ENCODE data around the gene TBC1D2B. TPM values are rescaled to one million over a fixed set of nuclear protein-coding genes. Genes with fewer than 3 reads are reported as not detected.

The TBC1D2B gene
- total and polyA plus RNA-seq, 4 donors: 21.8 to 62.9 (median 38.9) TPM

DNA sequence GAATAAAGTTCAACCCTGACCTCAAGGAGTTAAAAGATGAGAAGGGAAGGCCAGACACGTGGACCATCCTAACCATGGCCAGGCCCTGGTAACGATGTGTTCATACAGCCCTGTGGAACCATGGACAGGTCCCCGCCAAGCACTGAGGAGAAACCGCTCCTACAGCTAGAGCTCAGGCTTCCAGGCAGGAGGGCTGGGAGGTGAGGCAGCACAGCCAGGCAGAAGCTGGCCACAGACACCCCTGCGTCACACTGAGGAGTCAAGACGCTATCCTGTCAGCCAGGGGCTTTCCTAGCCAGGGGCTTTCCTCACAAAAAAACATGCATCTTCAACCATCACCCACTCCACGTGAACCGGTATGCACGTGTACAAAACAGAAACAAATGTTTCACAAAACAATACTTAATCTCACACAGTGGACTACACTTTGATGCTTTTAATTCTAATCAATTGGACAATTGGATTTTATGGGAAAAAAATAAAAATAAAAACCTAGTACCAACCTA, 73.2 kb downstream of the TBC1D2B start:
- DNase-seq (no peak), ATAC-seq (ENCODE audit: insufficient read depth, low FRiP score) (no peak)
- TF ChIP-seq CTCF (IDR thresholded peaks at IDR 0.05; ENCODE audit: control extremely low read depth, extremely low read depth): no peak
- Histone ChIP-seq H3K9ac (ENCODE audit: insufficient read depth in 1 of 2, low read length in 2 of 2) (no peak overlapping the region), H3K27ac (ENCODE audit: low read depth in 1 of 2, low read length in 1 of 2) (peak overlapping the region in 1 of 2 donors; percentile 72), H3K9me3 (ENCODE audit: control insufficient read depth in 4 of 4, insufficient read depth in 3 of 4, low read length in 3 of 4) (no peaks in the 10 kb centered on the region), H3K27me3 (ENCODE audit: control insufficient read depth in 3 of 3, insufficient read depth in 3 of 3, low read length in 2 of 3) (no peaks in the 10 kb centered on the region), H3K4me1 (ENCODE audit: control insufficient read depth in 5 of 5, insufficient read depth in 5 of 5, low read length in 5 of 5) (peaks cover 0 to 47% (median 26%) of the 10 kb centered on the region in 5 donors), H3K4me3 (no peak overlapping the region), H3K36me3 (ENCODE audit: control insufficient read depth in 4 of 4, insufficient read depth in 4 of 4, low read length in 4 of 4) (peaks cover 0 to 51% (median 39%) of the 10 kb centered on the region in 4 donors)
- 71 to 77% methylated on average over 9 of the region's 9 CpGs for WGBS, 2 donors

- H3K9ac ChIP-seq (ENCODE audit: insufficient read depth in 1 of 2, low read length in 2 of 2): no peak overlapping the region
- no peaks in the 10 kb centered on the region for H3K27me3 ChIP-seq (ENCODE audit: control insufficient read depth in 3 of 3, insufficient read depth in 3 of 3, low read length in 2 of 3)
- ATAC-seq (ENCODE audit: insufficient read depth, low FRiP score): no peak
- no peak for DNase-seq
- H3K4me1 ChIP-seq (ENCODE audit: control insufficient read depth in 5 of 5, insufficient read depth in 5 of 5, low read length in 5 of 5): peaks cover 0 to 46% (median 26%) of the 10 kb centered on the region in 5 donors
- WGBS, 2 donors: 75 to 94% methylated on average over 13 of the region's 13 CpGs
- no peaks in the 10 kb centered on the region for H3K9me3 ChIP-seq (ENCODE audit: control insufficient read depth in 4 of 4, insufficient read depth in 3 of 4, low read length in 3 of 4)
- no peak overlapping the region for H3K27ac ChIP-seq (ENCODE audit: low read depth in 1 of 2, low read length in 1 of 2)
- no peak overlapping the region for H3K4me3 ChIP-seq
- peaks cover 0 to 51% (median 36%) of the 10 kb centered on the region in 4 donors for H3K36me3 ChIP-seq (ENCODE audit: control insufficient read depth in 4 of 4, insufficient read depth in 4 of 4, low read length in 4 of 4)
- TF ChIP-seq CTCF (IDR thresholded peaks at IDR 0.05; ENCODE audit: control extremely low read depth, extremely low read depth): no peak
Observed at GRCh38 chr15:78003539-78004008, 73.9 kb downstream of the TBC1D2B start.

GRCh38 chr15:78002996-78003395, 74.5 kb downstream of the TBC1D2B start:
- Histone ChIP-seq H3K9ac (ENCODE audit: insufficient read depth in 1 of 2, low read length in 2 of 2) (no peak overlapping the region), H3K4me3 (no peak overlapping the region), H3K4me1 (ENCODE audit: control insufficient read depth in 5 of 5, insufficient read depth in 5 of 5, low read length in 5 of 5) (peaks cover 0 to 40% (median 25%) of the 10 kb centered on the region in 5 donors), H3K27ac (ENCODE audit: low read depth in 1 of 2, low read length in 1 of 2) (no peak overlapping the region), H3K9me3 (ENCODE audit: control insufficient read depth in 4 of 4, insufficient read depth in 3 of 4, low read length in 3 of 4) (no peaks in the 10 kb centered on the region), H3K36me3 (ENCODE audit: control insufficient read depth in 4 of 4, insufficient read depth in 4 of 4, low read length in 4 of 4) (peaks cover 0 to 50% (median 36%) of the 10 kb centered on the region in 4 donors), H3K27me3 (ENCODE audit: control insufficient read depth in 3 of 3, insufficient read depth in 3 of 3, low read length in 2 of 3) (no peaks in the 10 kb centered on the region)
- DNase-seq (no peak), ATAC-seq (ENCODE audit: insufficient read depth, low FRiP score) (no peak)
- no peak for TF ChIP-seq CTCF (IDR thresholded peaks at IDR 0.05; ENCODE audit: control extremely low read depth, extremely low read depth)
- WGBS, 2 donors: 91 to 95% methylated on average over 7 of the region's 7 CpGs

DNA sequence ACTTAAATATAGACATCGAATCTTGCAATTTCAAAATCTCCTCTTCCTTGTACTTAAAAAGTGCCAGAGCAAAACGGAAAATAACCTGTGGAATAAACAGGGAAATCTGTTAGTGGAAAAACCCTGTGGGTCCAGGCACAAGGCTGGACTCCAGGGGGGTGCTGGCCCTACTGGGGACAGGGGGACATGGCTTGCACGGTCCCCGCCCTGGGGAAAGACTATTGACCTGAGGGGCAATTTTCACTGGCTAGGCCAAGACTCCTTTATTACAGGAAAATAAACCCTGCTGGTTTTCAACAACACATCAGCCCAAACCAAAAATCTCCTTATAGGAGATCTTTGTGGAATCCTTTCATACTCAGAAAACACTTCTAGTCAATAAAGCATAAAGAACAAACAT, 75.9 kb downstream of the TBC1D2B start:
- no peak for ATAC-seq (ENCODE audit: insufficient read depth, low FRiP score)

More for the DNA sequence above, 75.9 kb downstream of the TBC1D2B start:
- Histone ChIP-seq H3K9me3 (ENCODE audit: control insufficient read depth in 4 of 4, insufficient read depth in 3 of 4, low read length in 3 of 4) (no peaks in the 10 kb centered on the region), H3K9ac (ENCODE audit: insufficient read depth in 1 of 2, low read length in 2 of 2) (no peak overlapping the region), H3K4me1 (ENCODE audit: control insufficient read depth in 5 of 5, insufficient read depth in 5 of 5, low read length in 5 of 5) (peaks cover 0 to 36% (median 18%) of the 10 kb centered on the region in 5 donors), H3K36me3 (ENCODE audit: control insufficient read depth in 4 of 4, insufficient read depth in 4 of 4, low read length in 4 of 4) (peaks cover 0 to 48% (median 36%) of the 10 kb centered on the region in 4 donors), H3K27ac (ENCODE audit: low read depth in 1 of 2, low read length in 1 of 2) (no peak overlapping the region), H3K4me3 (no peak overlapping the region), H3K27me3 (ENCODE audit: control insufficient read depth in 3 of 3, insufficient read depth in 3 of 3, low read length in 2 of 3) (no peaks in the 10 kb centered on the region)
- WGBS, 2 donors: 90 to 92% methylated on average over 4 of the region's 4 CpGs
- DNase-seq: no peak
- TF ChIP-seq CTCF (IDR thresholded peaks at IDR 0.05; ENCODE audit: control extremely low read depth, extremely low read depth): no peak

Measured in lung (tissue), 12 donors.